HG03108 (cell line): Measurements from ENCODE around the gene NR1H2.
A peak's percentile ranks its signal among the peaks of the same experiment; 100 is the strongest.
"Not testable (repeated sequence)": the region's sequence is repeated elsewhere in the genome, so short reads cannot be mapped to it uniquely, and the experiment has no call there.

Experiments
- ATAC-seq: cut with Tn5 transposase; IDR thresholded peaks from one replicate; pipeline ENCODE4 v1.9.1; 2021; ENCODE audit warnings: moderate library complexity; ENCODE audit not compliant: unreplicated experiment

Gene NR1H2

DNA sequence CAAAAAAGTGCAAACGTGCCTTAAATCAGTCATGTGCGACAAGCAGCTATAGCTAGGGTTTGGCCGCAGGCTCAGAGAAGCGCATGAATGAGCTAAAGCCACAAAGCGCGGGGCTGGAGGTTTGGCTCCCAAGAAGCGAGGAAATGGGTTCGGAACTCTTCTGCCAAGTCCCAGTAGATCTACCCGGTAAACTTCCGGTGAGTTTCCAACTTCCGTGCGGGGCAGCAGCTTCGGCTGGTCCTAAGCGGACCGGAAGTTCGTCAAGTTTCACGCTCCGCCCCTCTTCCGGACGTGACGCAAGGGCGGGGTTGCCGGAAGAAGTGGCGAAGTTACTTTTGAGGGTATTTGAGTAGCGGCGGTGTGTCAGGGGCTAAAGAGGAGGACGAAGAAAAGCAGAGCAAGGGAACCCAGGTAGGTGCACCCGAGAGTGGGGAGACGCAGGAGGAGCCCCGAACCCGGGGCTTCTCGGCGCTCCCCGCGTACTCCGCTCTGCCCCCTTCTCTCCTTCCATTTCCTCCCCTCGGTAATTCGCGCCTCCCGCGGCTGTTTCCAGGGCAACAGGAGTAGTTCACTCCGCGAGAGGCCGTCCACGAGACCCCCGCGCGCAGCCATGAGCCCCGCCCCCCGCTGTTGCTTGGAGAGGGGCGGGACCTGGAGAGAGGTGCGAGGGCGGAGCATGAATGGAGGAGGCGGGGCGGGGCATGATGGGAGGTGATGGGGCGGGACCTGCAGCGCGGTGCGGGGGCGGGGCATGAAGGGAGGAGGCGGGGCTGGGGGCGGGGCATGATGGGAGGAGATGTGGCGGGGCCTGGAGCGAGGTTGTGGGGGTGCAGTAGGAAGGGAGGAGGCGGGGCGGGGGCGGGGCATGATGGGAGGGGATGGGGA lies at the start of gene NR1H2:
Gene NR1H2 (plus strand): TSS at position 292 of the 885 bp plus-strand sequence. CDS start 1,149 bp downstream, outside the sequence.
- ATAC-seq: peak; percentile 86

DNA sequence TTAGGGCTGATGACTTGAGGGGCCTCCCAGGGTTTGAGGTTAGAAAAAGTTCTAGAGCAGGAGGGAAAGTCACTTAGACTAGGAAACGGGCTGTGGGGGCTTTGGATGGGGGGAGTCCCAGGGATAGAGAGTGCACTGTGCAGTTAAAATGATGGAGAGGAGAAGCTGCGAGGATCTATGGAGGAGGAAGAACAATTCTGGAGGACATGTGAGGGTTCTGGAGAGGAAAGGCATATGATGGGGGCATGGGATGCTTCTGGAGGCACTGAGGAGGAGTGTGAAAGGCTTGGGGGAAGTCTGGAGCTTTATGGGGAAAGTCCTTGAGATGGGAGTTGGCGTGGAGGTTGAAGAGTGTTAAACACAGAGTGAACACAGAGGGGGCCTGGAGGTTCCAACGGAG lies 49.2 kb upstream of the NR1H2 start:
- no peak for ATAC-seq

DNA sequence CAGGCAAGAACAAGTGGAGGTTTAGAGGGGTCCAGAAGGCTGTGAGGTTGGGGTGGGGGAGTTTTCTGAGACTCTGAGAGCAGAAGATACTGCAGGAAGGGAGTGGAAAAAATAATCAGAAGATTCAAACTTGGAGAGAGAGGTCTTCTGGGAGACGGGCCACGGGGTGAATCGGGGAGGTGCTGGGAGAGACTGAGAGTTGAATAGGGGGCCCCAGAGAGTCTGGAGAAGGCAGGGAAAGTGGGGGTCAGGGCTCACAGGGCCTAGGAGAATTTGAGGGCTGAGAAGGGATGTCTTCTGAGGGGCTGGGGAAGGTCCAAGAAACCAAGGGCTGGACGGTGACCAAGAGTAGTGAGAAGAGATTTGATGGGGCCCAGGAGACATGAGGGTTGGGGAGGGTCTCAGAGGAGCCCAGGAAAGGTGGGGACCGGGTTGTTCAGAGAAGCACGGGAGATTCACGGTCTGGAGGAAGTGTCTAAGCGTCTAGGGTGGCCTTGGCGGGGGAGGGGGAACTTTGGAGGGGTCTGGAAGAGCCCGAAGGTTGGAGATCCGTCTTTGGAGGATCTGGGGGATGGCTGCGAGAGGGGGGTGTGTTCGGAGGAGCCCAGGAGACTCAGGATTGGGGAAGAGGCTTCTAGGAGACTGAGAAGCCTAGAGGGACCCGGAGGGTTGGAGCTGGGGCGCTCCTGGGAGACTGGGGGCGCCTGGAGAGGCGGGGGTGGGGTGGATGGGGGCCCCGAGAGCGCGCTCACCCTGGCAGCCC lies 48.6 kb upstream of the NR1H2 start:
- ATAC-seq: no peak

DNA sequence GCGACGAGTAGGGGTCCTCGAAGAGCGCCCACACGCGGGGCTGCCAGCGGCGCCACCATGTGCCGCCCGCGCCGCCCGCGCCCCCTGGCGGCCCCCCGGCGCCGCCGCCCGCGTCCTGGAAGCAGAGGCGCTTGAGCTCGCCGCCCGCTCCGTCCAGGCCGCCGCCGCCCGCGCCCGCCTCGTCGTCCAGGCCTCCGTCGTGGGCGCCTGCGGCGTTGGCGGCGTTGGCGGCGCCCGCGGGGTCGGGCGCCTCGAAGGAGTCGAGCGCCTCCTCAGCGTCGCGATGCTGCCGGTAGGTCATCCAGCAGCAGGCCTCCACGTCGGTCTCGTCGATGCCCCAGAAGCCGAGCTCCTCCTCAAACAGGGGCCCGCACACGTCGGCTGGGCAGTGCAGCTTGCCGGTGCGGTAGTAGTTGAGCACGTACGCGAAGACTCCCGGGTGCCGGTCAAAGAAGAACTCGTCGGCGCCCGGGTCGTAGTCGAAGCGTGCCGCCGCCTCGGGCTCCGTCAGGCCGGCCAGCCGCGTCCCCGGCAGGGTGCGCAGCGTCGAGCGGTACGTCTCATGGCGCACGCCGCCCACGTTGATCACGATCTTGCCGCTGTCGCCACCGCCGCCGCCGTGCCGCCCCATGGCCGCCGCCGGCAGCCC lies 47.9 kb upstream of the NR1H2 start:
- ATAC-seq: peak; percentile 1

DNA sequence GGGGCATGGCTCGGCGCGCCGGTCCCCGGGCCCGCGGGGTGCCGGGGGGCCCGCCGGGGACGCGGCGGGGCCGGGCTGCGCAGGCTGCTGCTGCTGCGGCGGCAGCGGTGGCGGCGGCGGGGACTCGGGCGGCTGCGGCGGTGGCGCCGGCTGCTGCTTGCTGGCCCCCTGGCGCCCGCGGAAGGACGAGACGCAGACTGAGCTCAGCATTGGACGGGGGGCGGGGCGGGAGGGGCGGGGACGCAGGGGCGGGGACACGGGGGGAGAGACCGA lies 47.4 kb upstream of the NR1H2 start:
- peak; percentile 15 for ATAC-seq

DNA sequence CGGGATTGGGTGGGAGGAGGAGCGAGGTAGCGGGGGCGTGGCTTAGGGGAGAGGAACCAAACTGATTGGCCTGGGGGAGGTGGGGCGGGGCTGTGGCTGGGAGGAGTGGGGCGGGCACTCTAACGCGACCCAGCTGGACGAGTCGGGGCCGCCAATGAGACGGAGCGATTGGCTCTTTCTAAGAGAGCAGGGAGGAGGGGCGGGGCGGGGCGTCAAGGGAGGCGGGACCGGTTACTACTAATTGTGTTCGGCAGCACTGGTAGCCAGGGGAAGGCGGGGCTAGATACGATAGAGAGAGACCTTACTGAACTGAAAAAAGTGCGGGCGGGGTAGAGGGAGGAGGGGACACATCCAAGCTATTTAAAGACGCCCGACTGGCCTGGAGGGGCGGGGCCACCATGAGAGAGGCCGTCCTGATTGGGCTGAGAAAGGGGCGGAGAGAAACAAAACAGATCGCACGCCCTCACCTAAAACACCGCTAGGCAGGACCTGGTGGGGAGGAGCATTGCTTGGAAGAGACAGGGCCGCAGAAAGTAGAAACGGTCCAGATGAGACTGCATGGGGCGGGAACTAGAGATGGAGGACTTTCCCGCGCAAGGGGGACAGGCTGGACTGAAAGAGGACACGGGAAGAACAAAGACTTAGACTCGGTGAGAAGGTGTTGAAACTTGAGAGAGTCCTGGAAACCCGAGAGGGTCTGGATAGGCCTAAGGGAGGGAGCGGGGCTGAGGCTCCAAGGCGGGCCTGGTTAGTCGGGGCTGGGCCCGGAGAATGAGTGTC lies 46.9 kb upstream of the NR1H2 start, which contains the start of gene KCNC3:
Gene KCNC3 (minus strand): TSS at position 232 of the 780 bp plus-strand sequence. CDS start 295 bp downstream, outside the sequence.
- peak; percentile 43 for ATAC-seq

DNA sequence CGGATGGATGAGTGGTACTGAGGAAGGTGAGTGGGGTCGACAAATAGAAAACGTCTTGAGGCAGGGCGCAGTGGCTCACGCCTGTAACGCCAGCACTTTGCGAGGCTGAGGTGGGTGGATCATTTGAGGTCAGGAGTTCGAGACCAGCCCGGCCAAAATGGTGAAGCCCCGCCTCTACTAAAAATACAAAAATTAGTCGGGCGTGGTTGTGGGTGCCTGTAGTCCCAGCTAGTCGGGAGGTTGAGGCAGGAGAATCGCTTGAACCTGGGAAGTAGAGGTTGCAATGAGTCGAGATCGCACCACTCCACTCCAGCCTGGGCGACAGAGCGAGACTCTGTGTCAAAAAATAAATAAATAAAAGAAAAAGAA lies 46.3 kb upstream of the NR1H2 start:
- ATAC-seq: not testable (repeated sequence)

- ATAC-seq: peak; percentile 21
Observed at GRCh38 chr19:50330365-50331078, 45.7 kb upstream of the NR1H2 start.

GRCh38 chr19:50331221-50331993 lies 44.9 kb upstream of the NR1H2 start:
- no peak for ATAC-seq

GRCh38 chr19:50331994-50332243 lies 44.3 kb upstream of the NR1H2 start:
- no peak for ATAC-seq

DNA sequence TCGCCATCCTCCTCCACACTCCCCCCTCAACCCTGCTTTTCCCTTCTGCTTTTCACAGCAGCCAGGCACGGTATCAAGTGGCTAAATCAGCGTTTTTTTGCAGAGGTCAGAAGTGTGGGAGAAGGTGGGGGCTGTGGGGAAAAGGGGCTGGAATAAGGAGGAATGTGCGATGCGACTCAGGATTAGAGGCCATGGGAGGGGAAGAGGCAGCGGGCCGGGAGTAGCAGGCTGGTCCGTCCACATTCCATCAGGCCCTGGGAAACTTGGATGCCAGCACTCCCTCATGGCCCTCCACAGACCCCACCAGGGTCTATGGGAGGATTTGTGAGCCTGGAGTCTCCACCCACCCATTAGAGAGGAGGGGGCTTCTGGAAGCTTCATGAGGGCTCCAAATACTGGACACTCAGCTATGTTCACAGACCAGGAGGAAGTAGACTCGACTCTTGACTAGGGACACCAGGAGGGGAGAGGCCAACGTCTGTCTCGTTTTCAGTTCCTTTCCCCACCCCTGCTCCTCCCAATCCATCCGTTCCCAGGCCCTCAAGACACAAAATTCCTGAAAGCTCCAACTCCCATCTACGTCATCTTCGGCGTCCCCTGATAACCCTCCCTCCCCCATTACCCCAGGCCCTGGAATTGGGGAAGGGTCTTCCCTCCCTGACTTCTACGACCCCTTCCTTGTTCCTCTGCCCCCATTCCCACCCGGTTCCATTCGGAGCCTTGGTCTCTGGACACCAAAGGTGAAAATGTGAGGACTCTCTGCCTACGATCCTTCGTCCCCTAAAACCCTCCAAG lies 43.8 kb upstream of the NR1H2 start:
- ATAC-seq: no peak

GRCh38 chr19:50333235-50333736 lies 43.0 kb upstream of the NR1H2 start:
- peak; percentile 40 for ATAC-seq

GRCh38 chr19:50333737-50334617 lies 42.3 kb upstream of the NR1H2 start:
- ATAC-seq: peak; percentile 19

- ATAC-seq: no peak
Observed at GRCh38 chr19:50334741-50335421, 41.4 kb upstream of the NR1H2 start.

- ATAC-seq: not testable (repeated sequence)
Observed at GRCh38 chr19:50337031-50337430, 39.2 kb upstream of the NR1H2 start.

- ATAC-seq: no peak
Observed at GRCh38 chr19:50340331-50340730, 35.9 kb upstream of the NR1H2 start.

DNA sequence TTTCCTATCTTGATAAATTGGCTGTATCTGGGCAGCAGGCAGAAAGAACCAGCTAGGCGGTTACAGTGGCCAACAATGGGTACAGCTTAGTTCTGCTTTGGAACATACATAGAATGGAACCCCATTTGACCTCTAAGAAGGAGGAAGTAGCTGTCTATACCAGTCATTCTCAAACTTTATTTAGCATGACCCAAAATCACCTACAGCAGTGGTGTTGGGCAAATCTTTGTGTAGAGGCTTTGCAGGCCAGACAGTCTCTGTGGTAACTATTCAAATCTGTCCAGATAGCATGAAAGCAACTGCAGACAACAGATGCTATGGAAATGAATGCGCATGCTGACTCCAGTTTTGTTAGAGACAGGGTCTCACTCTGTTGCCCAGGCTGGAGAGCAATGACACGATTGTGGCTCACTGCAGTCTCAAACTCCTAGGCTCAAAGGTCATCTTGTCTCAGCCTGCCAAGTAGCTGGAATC lies 35.1 kb upstream of the NR1H2 start:
- peak; percentile 53 for ATAC-seq
